GM23248 (cell line): ENCODE measurements around the gene IFT122.

Experiments used
- EZH2 ChIP-seq: fragments of 200-600 bp; sonication (generic); IDR thresholded peaks from 2 replicates; pipeline ENCODE4 v1.6.1; 2018; ENCODE audit warnings: antibody characterized with exemption, mild to moderate bottlenecking; ENCODE audit not compliant: insufficient read depth, poor library complexity, severe bottlenecking
- EZH2phosphoT487 ChIP-seq: fragments of 200-600 bp; sonication (generic); IDR thresholded peaks from 2 replicates; pipeline ENCODE4 v1.6.1; 2018; ENCODE audit warnings: antibody characterized with exemption, moderate library complexity, mild to moderate bottlenecking, low read depth; ENCODE audit not compliant: insufficient read depth

GRCh38 chr3:129432036-129432435, 8.0 kb upstream of the IFT122 start:
- TF ChIP-seq EZH2 = no peak
- TF ChIP-seq EZH2phosphoT487 = no peak
